GM12865 (cell line): ENCODE data around the gene DDX39A.

Experiments used
- DNase-seq: peaks from one replicate; pipeline ENCODE4 v3.0.0; 2010; ENCODE audit warnings: low read depth
- H3K4me3 ChIP-seq: 2 replicates; pipeline ENCODE4 v1.5.1; 2011; ENCODE audit warnings: mild to moderate bottlenecking, low read depth, low read length, control low read depth
- CTCF ChIP-seq: IDR thresholded peaks from 2 replicates; pipeline ENCODE4 v1.5.1; 2011; ENCODE audit warnings: low read length, control low read depth, low read depth, inconsistent platforms; ENCODE audit not compliant: insufficient read depth; ENCODE audit errors: missing control alignments

DDX39A gene

GRCh38 chr19:14371301-14371821 lies 47.8 kb downstream of the DDX39A start:
- no peak for TF ChIP-seq CTCF
- no peak for DNase-seq
- H3K4me3 ChIP-seq, result no peak overlapping the region

GRCh38 chr19:14370940-14371280 lies 48.2 kb downstream of the DDX39A start:
- DNase-seq, result no peak
- TF ChIP-seq CTCF, result no peak
- H3K4me3 ChIP-seq, result peak overlapping the region; percentile 66

GRCh38 chr19:14370169-14370939 lies 48.8 kb downstream of the DDX39A start:
- no peak for TF ChIP-seq CTCF
- DNase-seq, result peak; percentile 76
- peak overlapping the region; percentile 66 for H3K4me3 ChIP-seq

- peak; percentile 85 for DNase-seq
- no peak for TF ChIP-seq CTCF
- peak overlapping the region; percentile 66 for H3K4me3 ChIP-seq
Observed at GRCh38 chr19:14369399-14370168, 49.6 kb downstream of the DDX39A start.

- DNase-seq, result peak; percentile 68
- no peak overlapping the region for H3K4me3 ChIP-seq
- TF ChIP-seq CTCF, result no peak
Observed at GRCh38 chr19:14368011-14368513, 51.1 kb downstream of the DDX39A start.

- no peak for TF ChIP-seq CTCF
- no peak overlapping the region for H3K4me3 ChIP-seq
- DNase-seq, result no peak
Observed at GRCh38 chr19:14367016-14367415, 52.1 kb downstream of the DDX39A start.
